ENCODE data around the gene NRP1.

The NRP1 gene

GRCh38 chr10:33334805-33335550 lies 511 bp upstream of the NRP1 start:
- TF ChIP-seq EP300 (IDR thresholded peaks at IDR 0.05; ENCODE audit: borderline replicate concordance) = no peak
- no peak for TF ChIP-seq TAF1 (IDR thresholded peaks at IDR 0.05; ENCODE audit: low read depth)
- TF ChIP-seq TEAD4 (IDR thresholded peaks at IDR 0.05) = no peak
- no peak for TF ChIP-seq ZBTB7A (IDR thresholded peaks at IDR 0.05; ENCODE audit: low read depth)
- TF ChIP-seq YY1 (IDR thresholded peaks at IDR 0.05; ENCODE audit: low read depth) = no peak
- TF ChIP-seq NFIC (IDR thresholded peaks at IDR 0.05) = no peak
- TF ChIP-seq CEBPB (IDR thresholded peaks at IDR 0.05) = no peak
- TF ChIP-seq, protein P1, sequence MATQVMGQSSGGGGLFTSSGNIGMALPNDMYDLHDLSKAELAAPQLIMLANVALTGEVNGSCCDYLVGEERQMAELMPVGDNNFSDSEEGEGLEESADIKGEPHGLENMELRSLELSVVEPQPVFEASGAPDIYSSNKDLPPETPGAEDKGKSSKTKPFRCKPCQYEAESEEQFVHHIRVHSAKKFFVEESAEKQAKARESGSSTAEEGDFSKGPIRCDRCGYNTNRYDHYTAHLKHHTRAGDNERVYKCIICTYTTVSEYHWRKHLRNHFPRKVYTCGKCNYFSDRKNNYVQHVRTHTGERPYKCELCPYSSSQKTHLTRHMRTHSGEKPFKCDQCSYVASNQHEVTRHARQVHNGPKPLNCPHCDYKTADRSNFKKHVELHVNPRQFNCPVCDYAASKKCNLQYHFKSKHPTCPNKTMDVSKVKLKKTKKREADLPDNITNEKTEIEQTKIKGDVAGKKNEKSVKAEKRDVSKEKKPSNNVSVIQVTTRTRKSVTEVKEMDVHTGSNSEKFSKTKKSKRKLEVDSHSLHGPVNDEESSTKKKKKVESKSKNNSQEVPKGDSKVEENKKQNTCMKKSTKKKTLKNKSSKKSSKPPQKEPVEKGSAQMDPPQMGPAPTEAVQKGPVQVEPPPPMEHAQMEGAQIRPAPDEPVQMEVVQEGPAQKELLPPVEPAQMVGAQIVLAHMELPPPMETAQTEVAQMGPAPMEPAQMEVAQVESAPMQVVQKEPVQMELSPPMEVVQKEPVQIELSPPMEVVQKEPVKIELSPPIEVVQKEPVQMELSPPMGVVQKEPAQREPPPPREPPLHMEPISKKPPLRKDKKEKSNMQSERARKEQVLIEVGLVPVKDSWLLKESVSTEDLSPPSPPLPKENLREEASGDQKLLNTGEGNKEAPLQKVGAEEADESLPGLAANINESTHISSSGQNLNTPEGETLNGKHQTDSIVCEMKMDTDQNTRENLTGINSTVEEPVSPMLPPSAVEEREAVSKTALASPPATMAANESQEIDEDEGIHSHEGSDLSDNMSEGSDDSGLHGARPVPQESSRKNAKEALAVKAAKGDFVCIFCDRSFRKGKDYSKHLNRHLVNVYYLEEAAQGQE (IDR thresholded peaks at IDR 0.05; ENCODE audit: low read depth) = no peak
- TF ChIP-seq MAX (IDR thresholded peaks at IDR 0.05) = no peak
- no peak for TF ChIP-seq CREB1 (IDR thresholded peaks at IDR 0.05; ENCODE audit: low read depth)
- no peak for TF ChIP-seq FOXM1 (IDR thresholded peaks at IDR 0.05; ENCODE audit: borderline replicate concordance, low read depth)
- TF ChIP-seq TCF12 (IDR thresholded peaks at IDR 0.05; ENCODE audit: low read depth) = no peak
- TF ChIP-seq, protein P2, sequence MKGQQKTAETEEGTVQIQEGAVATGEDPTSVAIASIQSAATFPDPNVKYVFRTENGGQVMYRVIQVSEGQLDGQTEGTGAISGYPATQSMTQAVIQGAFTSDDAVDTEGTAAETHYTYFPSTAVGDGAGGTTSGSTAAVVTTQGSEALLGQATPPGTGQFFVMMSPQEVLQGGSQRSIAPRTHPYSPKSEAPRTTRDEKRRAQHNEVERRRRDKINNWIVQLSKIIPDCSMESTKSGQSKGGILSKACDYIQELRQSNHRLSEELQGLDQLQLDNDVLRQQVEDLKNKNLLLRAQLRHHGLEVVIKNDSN (IDR thresholded peaks at IDR 0.05) = no peak
- no peak for TF ChIP-seq EGR1 (IDR thresholded peaks at IDR 0.05)
- TF ChIP-seq RAD21 (IDR thresholded peaks at IDR 0.05; ENCODE audit: low read depth) = no peak

- TF ChIP-seq TEAD4 (IDR thresholded peaks at IDR 0.05) = no peak
- TF ChIP-seq, protein P1 (IDR thresholded peaks at IDR 0.05; ENCODE audit: low read depth) = no peak
- TF ChIP-seq MAX (IDR thresholded peaks at IDR 0.05) = no peak
- no peak for TF ChIP-seq YY1 (IDR thresholded peaks at IDR 0.05; ENCODE audit: low read depth)
- TF ChIP-seq EP300 (IDR thresholded peaks at IDR 0.05; ENCODE audit: borderline replicate concordance) = no peak
- TF ChIP-seq TCF12 (IDR thresholded peaks at IDR 0.05; ENCODE audit: low read depth) = no peak
- no peak for TF ChIP-seq FOXM1 (IDR thresholded peaks at IDR 0.05; ENCODE audit: borderline replicate concordance, low read depth)
- no peak for TF ChIP-seq NFIC (IDR thresholded peaks at IDR 0.05)
- TF ChIP-seq RAD21 (IDR thresholded peaks at IDR 0.05; ENCODE audit: low read depth) = no peak
- TF ChIP-seq, protein P2 (IDR thresholded peaks at IDR 0.05) = no peak
- TF ChIP-seq CREB1 (IDR thresholded peaks at IDR 0.05; ENCODE audit: low read depth) = no peak
- TF ChIP-seq CEBPB (IDR thresholded peaks at IDR 0.05) = no peak
These were observed 986 bp downstream of the NRP1 start for GRCh38 chr10:33333260-33334101.

DNA sequence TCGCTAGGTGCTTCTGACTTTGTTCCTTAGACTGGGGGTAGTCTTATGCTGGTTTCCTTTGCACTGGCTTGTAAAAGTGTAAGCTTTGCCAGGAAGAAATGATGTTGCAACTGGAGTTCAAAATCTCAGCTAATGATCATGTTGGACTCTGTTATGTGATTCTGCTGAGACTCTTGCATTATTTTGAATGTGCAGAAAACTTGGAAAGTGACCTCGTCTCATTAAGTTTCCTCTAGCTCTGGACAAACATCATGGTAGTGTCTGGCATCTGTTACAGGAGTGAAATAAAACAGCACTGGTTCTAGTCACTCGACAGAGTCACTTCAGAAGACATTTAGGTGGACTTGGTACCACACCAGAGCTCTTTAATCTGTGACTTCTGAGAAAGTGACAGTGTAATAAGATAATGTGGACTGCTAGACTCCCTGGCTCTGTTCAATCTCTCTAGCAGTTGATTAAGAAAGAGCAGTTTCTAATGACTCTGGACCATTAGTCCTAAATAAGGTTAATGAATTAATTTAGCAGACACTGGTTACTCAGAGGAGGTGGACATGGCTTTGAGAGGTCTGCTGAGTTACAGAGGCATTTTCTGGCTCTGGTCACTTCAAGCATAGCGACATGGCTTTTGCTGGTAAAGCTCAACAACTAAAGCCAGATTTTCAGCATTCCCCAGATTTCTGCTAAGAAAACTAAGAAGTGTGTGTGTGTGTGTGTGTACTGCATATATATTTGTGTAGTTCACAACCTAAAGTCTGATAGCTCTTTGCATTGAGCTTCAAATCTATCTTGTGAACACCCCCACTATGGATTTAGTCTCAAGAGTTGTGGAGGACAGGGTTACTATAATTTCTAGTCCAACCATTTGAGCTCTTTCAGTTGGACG lies 2.0 kb downstream of the NRP1 start:
- TF ChIP-seq TCF12 (IDR thresholded peaks at IDR 0.05; ENCODE audit: low read depth) (no peak), TAF1 (IDR thresholded peaks at IDR 0.05; ENCODE audit: low read depth) (no peak), YY1 (IDR thresholded peaks at IDR 0.05; ENCODE audit: low read depth) (no peak), EP300 (IDR thresholded peaks at IDR 0.05; ENCODE audit: borderline replicate concordance) (no peak)

- TF ChIP-seq MAX (IDR thresholded peaks at IDR 0.05) (no peak), CEBPB (IDR thresholded peaks at IDR 0.05) (no peak), RAD21 (IDR thresholded peaks at IDR 0.05; ENCODE audit: low read depth) (no peak), EGR1 (IDR thresholded peaks at IDR 0.05) (no peak), ZBTB7A (IDR thresholded peaks at IDR 0.05; ENCODE audit: low read depth) (no peak), NFIC (IDR thresholded peaks at IDR 0.05) (no peak), YY1 (IDR thresholded peaks at IDR 0.05; ENCODE audit: low read depth) (no peak), CREB1 (IDR thresholded peaks at IDR 0.05; ENCODE audit: low read depth) (no peak), EP300 (IDR thresholded peaks at IDR 0.05; ENCODE audit: borderline replicate concordance) (no peak), TEAD4 (IDR thresholded peaks at IDR 0.05) (no peak), TCF12 (IDR thresholded peaks at IDR 0.05; ENCODE audit: low read depth) (no peak), TAF1 (IDR thresholded peaks at IDR 0.05; ENCODE audit: low read depth) (no peak), FOXM1 (IDR thresholded peaks at IDR 0.05; ENCODE audit: borderline replicate concordance, low read depth) (no peak)
- TF ChIP-seq, protein P1 (IDR thresholded peaks at IDR 0.05; ENCODE audit: low read depth) = no peak
- TF ChIP-seq, protein P2 (IDR thresholded peaks at IDR 0.05) = no peak
These were observed 3.1 kb downstream of the NRP1 start for GRCh38 chr10:33331379-33331694.
